HL-60/S4 treated with phorbol 12-myristate 13-acetate at 8.2 ng/mL for 4 days and 3 days (cell line): ENCODE data around the gene MAST4.
"Not testable (repeated sequence)": the region's sequence is repeated elsewhere in the genome, so short reads cannot be mapped to it uniquely, and the experiment has no call there.

Experiments used
- in situ Hi-C: fragments of 300-500 bp; cut with MboI; formaldehyde crosslinking; loops from 2 replicates; pipeline ENCODE4 v1.15.0; 2022; ENCODE audit warnings: low sequenced_read_pairs

Gene MAST4

DNA sequence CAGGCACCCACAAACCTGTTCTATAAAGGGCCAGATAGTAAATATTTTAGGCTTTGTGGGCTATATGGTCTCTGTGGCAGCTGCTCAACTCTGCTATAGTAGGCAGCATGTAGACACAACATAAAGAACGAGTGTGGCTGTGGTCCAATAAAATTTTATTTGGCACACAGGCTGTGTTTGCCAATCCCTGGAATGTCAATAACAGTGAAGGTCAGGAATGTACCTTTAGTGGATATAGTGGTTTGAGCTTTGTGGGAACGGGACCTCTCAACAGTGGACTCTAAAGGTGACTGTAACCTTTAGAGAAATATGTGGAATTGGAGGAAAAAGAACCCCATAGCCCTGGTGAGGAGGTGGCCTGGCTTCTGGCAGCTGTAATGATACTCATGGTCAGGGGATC, 145.2 kb downstream of the MAST4 start:
- in situ Hi-C loops: no loop called here

DNA sequence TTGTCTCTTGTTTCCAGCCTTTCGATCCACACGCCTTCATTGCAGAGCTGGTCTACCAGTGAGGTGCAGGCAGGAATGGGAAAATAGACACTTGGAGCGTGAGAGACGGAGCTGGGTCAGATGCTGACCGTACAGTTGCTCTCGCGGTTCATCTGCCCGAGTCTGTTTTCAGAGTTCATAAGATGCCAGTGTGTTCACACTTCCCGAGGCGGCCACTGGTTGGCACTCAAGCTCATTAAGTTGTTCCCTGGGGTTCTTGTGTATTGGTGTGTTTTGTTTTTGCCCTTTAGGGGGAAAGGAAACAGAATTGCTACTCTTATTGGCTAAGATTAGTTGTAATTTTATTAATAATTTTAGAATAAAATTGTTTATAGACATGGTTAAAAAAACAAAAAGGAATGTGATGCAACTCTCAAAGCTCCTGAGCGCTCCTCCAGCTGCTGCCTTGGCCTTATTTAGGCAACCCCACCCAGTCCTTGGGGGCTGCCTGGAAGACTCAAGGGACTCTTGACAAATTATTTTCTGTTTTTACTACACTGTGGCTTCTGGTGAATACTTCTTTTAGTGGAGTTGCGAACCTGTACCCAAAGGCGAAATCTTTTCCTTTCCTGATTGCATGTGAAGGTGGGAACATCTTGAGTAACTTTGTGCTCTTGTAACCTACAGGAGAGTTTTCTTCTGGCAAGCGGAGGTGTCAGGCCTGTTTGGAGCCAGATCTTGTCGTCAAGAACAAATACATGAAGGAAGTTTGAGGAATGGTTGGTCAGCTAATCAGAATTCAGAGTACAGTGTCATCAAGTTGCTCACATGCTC, 146.1 kb downstream of the MAST4 start:
- in situ Hi-C loops: no loop called here

DNA sequence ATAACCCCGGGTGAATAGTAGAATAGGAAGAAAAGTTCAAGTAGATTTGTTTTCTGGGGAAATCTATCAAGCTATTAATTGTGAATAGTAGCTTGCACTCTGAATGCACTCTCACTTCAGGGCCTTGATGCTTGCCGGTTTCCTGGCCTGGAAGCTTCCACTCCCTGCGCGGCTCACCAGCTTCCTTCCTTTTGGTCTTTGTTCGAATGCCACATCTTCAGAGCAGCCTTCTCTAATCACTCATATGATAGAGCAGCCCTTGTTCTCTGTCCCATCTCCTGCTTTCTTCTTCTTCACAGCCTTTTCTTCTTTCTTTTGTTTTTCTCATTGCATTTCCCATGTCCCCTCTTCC, 146.7 kb downstream of the MAST4 start:
- in situ Hi-C loops: no loop called here

DNA sequence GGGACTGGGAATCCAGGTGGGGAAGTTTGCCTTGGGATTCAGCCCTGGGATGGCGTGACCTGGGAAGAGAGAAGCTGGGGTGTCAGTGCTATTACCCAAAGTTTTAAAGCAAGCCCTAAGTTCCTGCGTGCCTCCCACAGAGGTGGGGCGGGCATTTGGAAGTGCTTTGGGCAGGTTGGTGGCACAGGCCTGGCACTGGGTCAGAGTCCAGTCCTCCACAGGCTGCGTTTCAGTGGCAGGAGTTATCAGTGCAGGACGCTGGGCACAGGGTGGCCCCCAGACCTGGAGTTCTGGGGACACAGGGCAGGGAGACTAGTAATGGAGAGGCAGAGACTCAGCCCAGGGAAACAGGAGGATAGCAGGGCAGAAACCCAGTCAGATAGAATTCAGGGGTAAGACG, 147.2 kb downstream of the MAST4 start:
- in situ Hi-C loops: no loop called here

DNA sequence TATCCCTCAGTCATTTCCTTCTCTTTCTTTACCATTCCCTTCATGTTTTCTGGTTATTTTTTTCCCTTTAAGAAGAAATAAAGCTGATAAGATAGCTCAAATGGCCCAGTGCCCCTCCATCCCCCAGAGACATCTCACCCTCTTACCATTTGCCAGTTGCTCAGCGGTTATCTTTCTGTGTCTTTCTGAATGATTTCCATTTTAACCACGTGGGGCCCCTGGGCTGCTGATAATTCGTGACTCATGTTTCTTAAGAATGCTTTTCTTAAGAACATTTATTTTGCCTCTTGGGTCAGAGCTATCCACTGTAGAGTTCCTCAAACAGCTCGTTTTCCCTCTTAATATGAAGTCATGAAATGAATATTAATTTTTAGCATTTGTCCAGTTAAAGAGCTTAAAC, 147.8 kb downstream of the MAST4 start:
- in situ Hi-C loops: no loop called here

DNA sequence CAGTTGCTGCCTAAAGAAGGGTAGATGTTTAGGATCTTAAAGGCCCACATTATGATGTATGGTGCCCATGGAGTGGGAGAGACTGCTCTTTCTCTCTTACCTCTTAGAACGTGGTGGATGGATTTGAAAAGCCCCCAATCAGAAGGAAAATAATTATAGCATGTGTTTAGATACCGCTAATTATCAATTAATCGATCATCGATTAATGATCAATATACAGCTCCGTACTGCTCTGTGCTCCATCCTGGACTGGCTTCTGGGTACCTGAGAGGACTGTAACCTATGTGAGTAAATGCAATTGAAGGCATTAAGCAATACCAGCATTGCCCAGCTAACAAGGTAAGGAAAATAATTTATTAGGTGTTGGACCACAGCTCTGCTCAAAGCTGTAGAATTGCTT, 149.1 kb downstream of the MAST4 start:
- in situ Hi-C loops: no loop called here

DNA sequence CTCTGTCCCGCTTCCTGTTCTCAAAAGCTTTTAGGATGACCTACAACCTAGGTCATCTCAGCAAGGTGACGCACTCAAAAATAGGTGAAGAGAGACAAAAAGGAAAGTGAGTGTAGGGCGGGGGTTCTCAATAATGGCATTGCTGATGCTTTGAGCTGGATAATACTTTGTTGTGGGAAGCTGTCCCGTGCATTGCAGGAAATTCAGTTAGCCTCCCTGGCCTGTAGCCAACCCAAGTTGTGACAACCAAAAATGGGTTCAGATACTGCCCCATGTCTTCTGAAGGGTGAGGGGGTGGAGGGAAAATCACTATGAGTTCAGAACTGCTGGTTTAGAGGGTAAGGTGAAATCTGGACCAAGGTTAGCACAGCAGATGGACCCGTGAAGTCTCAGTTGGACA, 151.4 kb downstream of the MAST4 start:
- in situ Hi-C loops: no loop called here

DNA sequence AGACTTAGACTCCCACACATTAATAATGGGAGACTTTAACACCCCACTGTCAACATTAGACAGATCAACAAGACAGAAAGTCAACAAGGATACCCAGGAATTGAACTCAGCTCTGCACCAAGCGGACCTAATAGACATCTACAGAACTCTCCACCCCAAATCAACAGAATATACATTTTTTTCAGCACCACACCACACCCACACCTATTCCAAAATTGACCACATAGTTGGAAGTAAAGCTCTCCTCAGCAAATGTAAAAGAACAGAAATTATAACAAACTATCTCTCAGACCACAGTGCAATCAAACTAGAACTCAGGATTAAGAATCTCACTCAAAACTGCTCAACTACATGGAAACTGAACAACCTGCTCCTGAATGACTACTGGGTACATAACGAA, 156.5 kb downstream of the MAST4 start:
- in situ Hi-C loops: not testable (repeated sequence)

DNA sequence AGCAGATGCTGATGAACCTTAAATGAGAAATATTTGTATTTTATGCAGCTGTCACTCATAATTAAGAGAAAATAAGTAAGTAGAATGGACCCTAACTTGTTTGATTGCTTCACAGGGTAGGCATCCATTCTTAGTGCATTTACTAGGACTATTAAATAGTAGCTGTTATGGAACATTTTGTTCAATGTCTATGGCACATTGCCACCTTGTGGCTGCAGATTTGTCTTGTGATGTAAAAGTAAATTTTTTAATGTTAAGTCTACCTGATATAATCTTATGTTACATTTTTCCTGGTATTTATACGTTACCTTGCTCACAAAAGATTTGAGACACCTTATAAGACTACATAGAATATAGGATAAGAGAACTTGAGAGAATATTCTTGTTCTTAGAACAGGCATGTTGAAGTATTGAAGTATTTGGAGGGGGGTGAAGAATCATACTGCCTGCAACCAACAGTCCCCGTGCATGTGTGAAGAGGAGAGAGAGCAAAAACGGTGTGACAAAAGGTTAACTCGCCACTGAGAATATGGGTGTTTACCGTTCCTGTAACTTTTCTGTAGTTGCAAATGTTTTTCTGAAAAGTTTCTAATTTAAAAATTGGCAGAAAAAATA, 161.1 kb downstream of the MAST4 start:
- in situ Hi-C loops: no loop called here

DNA sequence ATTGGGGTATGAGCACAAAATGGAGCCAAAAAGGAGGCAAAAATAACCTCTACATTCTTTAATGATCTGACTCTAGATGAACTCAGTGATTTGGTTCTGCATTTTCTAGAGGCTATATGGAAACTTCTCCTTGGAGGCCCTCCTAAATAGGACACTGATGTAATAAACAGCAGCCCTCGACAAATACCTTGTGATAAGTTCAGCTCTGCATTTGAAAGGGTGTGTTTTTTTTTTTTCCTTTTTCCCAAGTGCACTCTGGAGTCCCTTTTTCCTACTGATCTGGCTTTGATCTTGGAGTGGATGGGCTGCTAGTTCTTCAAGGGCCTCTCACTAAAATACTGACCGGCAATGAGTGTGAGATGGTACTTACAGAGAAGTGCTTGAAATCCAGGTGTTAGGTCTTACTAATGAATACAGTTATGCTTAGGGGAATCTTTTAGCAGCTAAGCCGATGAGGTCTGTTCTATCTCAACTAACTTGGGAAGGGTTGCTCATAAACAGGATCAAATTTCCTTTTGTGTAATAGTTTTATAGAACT, 161.7 kb downstream of the MAST4 start:
- in situ Hi-C loops: no loop called here

DNA sequence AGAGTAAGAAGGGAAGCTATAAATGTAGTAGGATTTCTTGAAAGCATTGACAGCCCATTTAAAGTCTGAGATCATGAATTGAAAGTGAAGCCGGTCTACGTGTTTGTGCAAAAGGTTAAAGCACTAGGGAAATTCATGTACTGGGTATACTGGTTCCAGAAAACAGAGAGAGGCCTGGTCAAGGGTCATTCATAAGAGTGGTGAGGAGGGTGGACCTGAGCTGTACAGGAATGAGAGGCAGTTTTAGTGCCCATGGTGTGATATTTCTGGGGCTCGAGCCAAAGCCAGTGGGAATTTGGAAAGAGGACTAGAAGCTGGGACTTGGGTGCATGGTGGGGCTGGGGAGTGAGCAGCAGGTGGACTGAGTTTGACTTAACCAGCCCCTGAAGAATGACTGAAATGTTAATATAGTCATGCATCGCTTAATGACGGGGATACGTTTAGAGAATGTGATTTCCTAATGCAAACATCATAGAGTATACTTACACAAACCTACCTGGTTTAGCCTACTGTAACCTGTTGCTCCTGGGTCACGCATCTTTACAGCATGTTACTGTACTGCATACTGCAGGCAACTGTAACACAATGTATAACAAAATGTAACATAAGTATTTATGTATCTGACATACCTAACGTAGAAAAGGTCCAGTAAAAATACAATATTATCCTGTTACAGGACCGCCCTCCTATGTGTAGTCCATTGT, 173.0 kb downstream of the MAST4 start:
- in situ Hi-C loops: no loop called here

DNA sequence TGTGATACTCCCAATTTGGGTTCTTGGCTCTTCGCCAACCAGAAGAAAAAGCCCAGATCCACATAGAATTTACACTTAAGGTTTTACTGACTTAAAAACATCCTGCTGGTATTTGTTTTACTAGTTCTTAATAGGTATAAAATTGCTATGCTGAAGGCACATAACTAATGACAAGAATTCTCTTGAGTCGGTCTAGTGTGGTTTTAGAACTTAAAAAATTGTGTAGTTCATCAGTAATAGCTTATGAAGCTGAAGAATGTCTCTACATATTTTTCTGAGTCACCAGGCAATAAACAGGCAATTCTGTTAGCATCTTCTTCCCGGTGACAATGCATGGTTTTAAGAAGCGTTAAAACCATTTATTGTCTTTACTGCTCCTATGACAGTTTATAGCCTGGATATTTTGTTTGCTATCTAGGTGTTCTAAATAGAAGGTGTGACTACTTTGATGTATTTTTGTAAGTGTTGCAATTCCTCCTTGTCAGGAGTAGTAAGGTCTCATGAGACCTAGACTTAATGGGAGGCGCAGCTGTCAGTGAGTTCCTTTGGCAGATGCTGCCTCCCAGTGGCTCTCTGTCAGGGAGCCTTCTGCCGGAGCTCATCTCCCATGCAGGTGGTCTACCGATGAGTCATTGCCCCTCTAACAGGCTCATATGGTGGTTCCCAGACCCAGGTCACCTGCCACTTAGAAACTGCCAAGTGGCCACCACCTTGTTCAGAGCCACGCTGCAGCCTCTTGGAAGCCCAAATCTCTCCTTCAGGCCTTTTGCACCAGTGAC, 173.8 kb downstream of the MAST4 start:
- in situ Hi-C loops: no loop called here

DNA sequence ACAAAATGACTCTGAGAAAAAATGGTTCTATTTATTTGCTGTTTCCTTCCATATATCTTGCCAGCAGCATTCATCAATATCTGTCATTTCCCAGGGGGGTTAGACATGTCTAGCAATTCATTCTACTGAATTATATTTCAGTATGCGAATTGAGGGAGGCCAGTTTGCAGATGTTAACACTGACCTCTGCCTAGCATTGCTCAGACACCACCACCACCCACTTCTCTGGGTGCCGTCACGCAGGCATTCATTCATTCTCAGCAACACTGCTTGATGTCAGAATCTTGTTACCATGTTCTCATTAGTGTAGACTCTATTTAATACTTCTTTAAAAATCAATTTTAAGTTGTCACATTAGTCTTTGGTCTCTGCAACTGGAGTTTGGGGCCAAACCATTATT, 181.7 kb downstream of the MAST4 start:
- in situ Hi-C loops: no loop called here

DNA sequence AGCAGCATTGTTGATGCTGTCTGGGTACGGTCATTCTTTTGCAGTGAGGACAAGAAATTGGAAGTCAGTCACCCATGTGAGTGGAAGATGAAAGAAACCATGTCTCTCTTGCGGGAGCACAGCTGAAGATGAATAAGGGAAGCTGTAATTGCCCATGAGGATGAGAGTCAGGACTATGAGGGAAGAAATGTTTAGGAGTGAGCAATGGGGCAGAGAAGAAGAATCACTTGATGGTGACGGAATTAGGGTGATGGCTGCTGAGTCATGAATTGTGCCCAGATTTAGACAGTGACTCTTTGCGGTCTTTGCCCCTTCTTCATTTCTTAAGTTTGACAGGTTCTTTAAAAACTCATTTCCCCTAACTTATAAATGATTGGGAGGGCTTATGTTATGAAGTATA, 183.3 kb downstream of the MAST4 start:
- in situ Hi-C loops: no loop called here

DNA sequence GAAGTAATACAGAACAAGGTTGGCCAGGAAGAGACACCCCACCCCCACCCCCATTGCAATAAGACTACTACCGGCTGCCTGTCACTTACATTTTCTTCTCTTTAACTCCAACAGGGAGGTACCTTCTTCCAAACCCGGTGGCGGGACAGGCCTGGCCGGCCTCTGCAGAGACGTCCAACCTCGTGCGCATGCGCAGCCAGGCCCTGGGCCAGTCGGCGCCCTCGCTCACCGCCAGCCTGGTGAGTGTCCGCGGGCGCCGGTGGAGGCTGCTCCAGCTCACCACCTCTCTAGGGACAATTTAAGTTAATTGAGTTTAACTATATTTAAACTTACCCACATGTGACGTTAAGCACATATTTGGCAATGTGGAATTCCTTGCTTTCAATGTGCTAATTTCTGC, 192.4 kb downstream of the MAST4 start:
- in situ Hi-C loops: no loop called here

DNA sequence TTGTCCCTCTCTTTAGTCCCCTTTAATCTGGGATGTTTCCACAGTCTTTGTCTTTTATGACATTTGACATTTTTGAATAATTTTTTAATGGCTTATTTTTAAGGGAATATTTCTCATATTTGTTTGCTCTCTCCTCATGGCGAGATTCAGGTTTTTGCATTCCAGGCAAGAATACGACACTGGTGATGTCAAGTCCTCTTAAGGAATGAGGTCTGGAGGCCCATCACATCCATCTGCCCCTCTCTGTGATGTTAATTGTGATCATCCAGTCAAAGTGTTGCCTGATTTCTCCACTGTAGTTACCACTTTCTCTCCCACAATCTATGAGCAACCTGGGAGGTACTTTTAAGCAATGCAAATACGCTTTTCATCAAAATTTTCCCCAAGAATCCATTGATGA, 193.2 kb downstream of the MAST4 start:
- in situ Hi-C loops: no loop called here

DNA sequence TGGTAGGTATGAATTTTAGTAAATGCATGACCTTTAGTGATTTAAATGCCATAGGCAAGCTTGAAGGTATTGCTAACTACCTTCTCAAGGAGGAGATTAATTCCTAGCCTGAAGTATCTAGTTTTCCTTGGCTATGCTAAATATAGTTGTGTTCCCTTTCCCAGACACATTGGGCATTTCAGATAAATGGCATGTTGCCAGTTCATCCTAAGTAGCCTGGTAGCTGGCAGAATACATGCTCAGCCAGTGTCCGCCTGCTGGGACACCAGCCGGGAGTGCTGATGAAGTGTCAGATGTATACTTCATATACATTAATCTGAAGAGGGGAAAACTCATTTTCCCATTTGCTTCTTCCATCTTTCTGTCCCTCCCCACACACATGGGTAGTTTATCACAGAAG, 196.9 kb downstream of the MAST4 start:
- in situ Hi-C loops: no loop called here

DNA sequence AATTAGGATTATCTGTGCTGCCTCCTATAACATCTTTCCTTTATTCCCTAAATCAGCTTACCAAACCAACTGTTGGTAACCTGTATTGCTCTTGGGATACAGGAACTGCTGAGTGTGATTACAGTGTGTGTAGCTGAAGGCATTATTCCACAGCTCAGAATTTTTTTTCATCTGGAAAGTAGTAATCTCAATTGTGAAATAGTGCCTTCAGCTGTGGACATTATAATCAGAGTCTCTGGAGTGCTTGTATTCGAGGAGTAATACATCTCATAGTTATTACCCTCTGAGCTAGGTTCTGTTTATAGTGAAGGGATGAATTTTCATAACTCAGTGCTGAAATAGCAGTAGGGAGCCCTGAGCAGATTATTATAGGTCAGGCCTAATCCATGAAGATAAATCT, 199.5 kb downstream of the MAST4 start:
- in situ Hi-C loops: no loop called here

DNA sequence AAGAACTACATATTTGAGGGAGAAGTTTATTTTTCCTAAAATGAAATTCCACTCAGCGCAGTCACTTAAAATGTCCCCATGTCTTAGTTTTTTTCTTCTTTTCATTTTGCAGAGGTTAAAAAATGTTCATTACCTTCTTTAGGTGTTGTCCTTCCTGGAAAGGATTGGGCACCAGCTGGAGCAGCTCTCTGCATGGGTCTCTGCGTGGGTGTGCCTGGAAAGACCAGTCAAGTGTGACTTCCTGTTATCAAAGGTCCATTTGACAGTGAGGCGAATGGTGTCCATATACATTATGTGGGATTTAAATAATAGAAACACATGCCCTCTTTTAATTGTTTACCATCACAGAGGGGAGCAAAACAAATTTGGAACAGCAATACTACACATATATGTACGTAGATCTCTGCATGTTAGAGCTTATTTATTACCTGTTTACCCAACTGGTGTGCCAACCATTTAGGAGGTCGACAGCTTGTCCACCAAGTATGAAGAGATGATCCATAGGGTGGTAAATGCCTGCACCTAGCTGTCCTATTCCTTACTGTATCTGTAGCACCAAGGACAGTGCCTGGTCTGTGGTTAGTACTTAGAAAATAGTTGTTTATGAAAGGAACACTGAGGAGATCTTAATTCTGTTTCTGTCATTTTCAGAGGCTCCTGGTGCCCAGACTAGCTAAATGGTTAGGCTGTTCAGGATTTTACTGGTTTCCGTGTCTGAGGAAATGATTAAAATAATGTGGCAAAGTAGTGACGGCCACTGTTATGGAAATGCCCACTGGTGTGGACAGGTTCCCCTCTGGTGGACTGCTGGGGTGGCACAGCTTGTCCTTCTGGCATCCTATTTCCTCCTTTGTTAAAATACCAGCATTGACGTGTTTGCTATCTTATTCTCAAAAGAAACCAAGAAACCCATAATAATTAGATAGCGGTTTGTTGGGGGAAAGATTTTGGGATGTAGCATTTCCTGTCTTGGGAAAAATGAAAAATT, 200.4 kb downstream of the MAST4 start:
- in situ Hi-C loops: no loop called here

DNA sequence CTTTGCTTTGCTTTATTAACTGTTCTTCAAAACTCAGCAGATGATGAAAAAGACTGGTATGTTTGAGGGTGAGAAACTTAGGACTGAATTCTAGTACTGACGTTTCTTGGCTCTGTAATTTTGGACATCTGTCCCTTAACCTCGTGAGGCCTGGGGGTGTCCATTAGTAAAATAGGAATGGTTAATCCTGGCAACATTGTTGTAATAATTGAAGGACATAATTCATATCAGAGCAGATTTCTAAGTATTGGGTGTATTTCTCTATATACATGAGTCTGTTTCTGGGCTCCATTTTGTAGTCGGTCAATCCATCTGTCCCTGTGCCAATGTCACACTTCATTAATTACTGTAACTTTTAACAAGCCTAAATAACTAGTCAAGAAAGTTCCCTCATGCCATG, 206.7 kb downstream of the MAST4 start:
- in situ Hi-C loops: no loop called here
